Esophagus muscularis mucosa (tissue), 4 donors: Measurements from ENCODE around the gene TRDN. TPM values are rescaled to one million over a fixed set of nuclear protein-coding genes. Genes with fewer than 3 reads are reported as not detected.

Experiments used
- DNase-seq: peaks from one replicate; pipeline ENCODE4 v3.0.0-alpha.2; 2017; ENCODE audit errors: extremely low spot score
- H3K27ac ChIP-seq, 4 donors: fragments of 200-600 bp; sonication (generic); replicated peaks in 1 of 4; 1 replicate in 3 of 4; 2 replicates in 1 of 4; pipeline ENCODE4 v1.5.1; 2016 to 2019; ENCODE audit warnings: mild to moderate bottlenecking in 1 of 4
- H3K27me3 ChIP-seq, 4 donors: fragments of 200-600 bp; sonication (generic); one replicate each; pipeline versions ENCODE4 v1.5.1 to v1.6.0; 2016 to 2019
- H3K36me3 ChIP-seq, 4 donors: fragments of 200-600 bp; sonication (generic); one replicate each; pipeline ENCODE4 v1.5.1; 2016 to 2019
- H3K4me1 ChIP-seq, 4 donors: fragments of 200-600 bp; sonication (generic); one replicate each; pipeline ENCODE4 v1.5.1; 2016 to 2019
- H3K4me3 ChIP-seq, 4 donors: fragments of 200-600 bp; sonication (generic); 1 replicate in 2 of 4; 2 replicates in 2 of 4; pipeline ENCODE4 v1.5.1; 2016 to 2019; ENCODE audit warnings: mild to moderate bottlenecking in 4 of 4, moderate library complexity in 1 of 4
- H3K9me3 ChIP-seq, 4 donors: fragments of 200-600 bp; sonication (generic); 1 replicate in 3 of 4; 2 replicates in 1 of 4; pipeline ENCODE4 v1.5.1; 2016 to 2019
- EP300 ChIP-seq: sonication (generic); formaldehyde crosslinking; IDR thresholded peaks from one replicate; pipeline ENCODE4 v1.6.1; 2017; ENCODE audit warnings: antibody characterized with exemption
- POLR2A ChIP-seq: fragments of 450-650 bp; IDR thresholded peaks from one replicate; pipeline ENCODE4 v1.6.1; 2017; ENCODE audit warnings: antibody characterized with exemption, moderate library complexity, mild to moderate bottlenecking, low read depth
- POLR2AphosphoS5 ChIP-seq, 2 donors: sonication (generic); formaldehyde crosslinking; IDR thresholded peaks; one replicate each; pipeline ENCODE4 v1.6.1; 2017; ENCODE audit warnings: antibody characterized with exemption in 2 of 2
- WGBS: methylation state at CpG from one replicate; pipeline ENCODE4 v1.1.5; 2018; 5-methylcytosine and 5-hydroxymethylcytosine counted together
- intact Hi-C: fragments of 100-400 bp; cut with DNase I; formaldehyde crosslinking; loops from one replicate; pipeline ENCODE4 v1.15.1; 2023
- total RNA-seq, 4 donors: library from RNA; depleted of rRNA; stranded (reverse); fragments of >200 nt; gene quantifications; one replicate each; pipeline versions ENCODE4 v1.1.0 to v1.2.1, GENCODE V29; 2016
- TF ChIP-seq, protein P1 (sequence below), 3 experiments: fragments of 200-600 bp in 2 of 3; fragments of 450-650 bp in 1 of 3; sonication (generic) in 2 of 3; IDR thresholded peaks; one replicate each; pipeline ENCODE4 v1.5.1; 2017 to 2019; ENCODE audit warnings: antibody characterized with exemption in 3 of 3, mild to moderate bottlenecking in 2 of 3, moderate library complexity in 1 of 3

The TRDN gene
- total RNA-seq = not detected

- H3K27ac ChIP-seq = no peak within 1 kb of the TSS
- WGBS = 59% methylated on average over 3 of the region's 3 CpGs
- no peaks in the 10 kb centered on the region for H3K4me1 ChIP-seq
- H3K27me3 ChIP-seq = no peaks in the 10 kb centered on the region
- H3K36me3 ChIP-seq = no peaks in the 10 kb centered on the region
- H3K4me3 ChIP-seq = no peak within 1 kb of the TSS
- DNase-seq = no peak
- H3K9me3 ChIP-seq = no peaks in the 10 kb centered on the region
- TF ChIP-seq POLR2AphosphoS5 (IDR thresholded peaks at IDR 0.05) (no peak), EP300 (no peak), POLR2A (no peak)
- TF ChIP-seq, protein P1, sequence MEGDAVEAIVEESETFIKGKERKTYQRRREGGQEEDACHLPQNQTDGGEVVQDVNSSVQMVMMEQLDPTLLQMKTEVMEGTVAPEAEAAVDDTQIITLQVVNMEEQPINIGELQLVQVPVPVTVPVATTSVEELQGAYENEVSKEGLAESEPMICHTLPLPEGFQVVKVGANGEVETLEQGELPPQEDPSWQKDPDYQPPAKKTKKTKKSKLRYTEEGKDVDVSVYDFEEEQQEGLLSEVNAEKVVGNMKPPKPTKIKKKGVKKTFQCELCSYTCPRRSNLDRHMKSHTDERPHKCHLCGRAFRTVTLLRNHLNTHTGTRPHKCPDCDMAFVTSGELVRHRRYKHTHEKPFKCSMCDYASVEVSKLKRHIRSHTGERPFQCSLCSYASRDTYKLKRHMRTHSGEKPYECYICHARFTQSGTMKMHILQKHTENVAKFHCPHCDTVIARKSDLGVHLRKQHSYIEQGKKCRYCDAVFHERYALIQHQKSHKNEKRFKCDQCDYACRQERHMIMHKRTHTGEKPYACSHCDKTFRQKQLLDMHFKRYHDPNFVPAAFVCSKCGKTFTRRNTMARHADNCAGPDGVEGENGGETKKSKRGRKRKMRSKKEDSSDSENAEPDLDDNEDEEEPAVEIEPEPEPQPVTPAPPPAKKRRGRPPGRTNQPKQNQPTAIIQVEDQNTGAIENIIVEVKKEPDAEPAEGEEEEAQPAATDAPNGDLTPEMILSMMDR (IDR thresholded peaks at IDR 0.05) = no peak
- intact Hi-C loops = no loop called here
Measured at GRCh38 chr6:123636782-123637181, at the start of gene TRDN. Gene TRDN, minus strand, starts transcription at chr6:123636950. Its CDS starts 175 bp downstream, at chr6:123636775.

DNA sequence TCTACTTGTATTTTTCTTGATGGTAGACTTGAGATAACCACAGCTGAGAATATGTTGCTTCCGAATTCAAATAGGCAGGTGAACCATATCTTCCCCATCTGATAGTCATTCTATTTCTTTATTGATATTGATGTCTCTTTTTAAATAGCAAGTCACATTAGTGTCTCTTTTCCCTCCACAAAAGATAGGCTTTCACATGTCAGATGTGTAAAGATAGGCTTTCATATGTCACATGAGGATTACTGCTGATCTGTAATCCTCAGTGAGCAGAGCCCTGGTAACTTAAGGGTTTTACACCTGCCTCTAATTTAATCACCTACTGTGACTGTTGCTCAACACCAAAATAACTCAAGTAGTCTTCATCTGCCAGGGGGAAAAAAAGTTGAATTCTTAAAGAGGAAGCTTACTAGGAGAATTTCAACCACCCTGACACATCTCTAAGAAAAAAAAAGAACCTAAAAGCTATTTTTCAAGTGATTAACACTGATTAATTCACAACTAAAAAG, 45.3 kb upstream of the TRDN start:
- no peaks in the 10 kb centered on the region for H3K27me3 ChIP-seq
- H3K27ac ChIP-seq = no peak overlapping the region
- 91% methylated on average over 1 of the region's 1 CpG for WGBS
- no peak for DNase-seq
- intact Hi-C loops = no loop called here
- no peak overlapping the region for H3K4me3 ChIP-seq
- H3K36me3 ChIP-seq = no peaks in the 10 kb centered on the region
- no peaks in the 10 kb centered on the region for H3K4me1 ChIP-seq
- no peaks in the 10 kb centered on the region for H3K9me3 ChIP-seq
- no peak for TF ChIP-seq POLR2A

DNA sequence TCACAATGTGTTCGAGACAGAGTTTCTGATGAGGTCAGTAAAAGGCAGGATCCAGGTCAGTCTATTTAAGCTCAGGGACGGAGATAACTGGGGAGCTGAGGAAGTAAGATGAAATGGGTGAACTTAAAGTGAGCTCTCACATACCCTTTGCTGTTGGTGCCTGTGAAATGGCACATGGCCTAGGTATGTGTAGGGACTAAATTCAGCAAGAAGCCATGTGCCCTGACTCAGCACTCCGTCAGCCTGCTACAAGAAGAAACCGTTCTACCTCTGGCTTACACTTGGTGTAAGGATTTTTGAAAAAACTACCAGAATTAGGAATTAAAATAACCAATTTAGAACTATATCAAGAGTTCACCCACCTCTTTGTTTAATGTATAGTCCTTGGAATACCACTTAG, 41.1 kb upstream of the TRDN start:
- no peaks in the 10 kb centered on the region for H3K4me1 ChIP-seq
- TF ChIP-seq POLR2AphosphoS5 (IDR thresholded peaks at IDR 0.05) (no peak), POLR2A (no peak), EP300 (no peak)
- TF ChIP-seq, protein P1 (IDR thresholded peaks at IDR 0.05) = no peak
- H3K4me3 ChIP-seq = no peak overlapping the region
- H3K27ac ChIP-seq = no peak overlapping the region
- no peaks in the 10 kb centered on the region for H3K36me3 ChIP-seq
- no peaks in the 10 kb centered on the region for H3K9me3 ChIP-seq
- intact Hi-C loops = no loop called here
- no peaks in the 10 kb centered on the region for H3K27me3 ChIP-seq
- WGBS = 82% methylated on average over 4 of the region's 4 CpGs
- DNase-seq = no peak

DNA sequence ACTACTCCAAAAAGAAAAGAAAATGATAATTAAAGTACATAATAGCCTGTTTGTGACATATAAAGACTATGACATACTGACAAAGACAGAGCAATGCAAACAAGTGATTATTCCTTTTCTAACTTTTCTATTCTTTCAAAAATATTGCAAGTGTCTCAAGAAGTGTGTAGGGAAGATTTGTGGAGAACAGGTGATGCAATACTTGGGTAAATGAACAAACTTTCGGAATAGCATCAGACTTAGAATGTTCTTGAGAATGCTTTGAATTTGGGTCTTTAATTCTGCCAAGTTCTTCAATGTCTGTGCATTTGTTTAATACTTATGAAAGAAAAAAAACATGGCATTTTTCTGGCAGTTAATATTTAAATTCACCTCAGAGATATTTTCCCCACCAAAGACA, 40.0 kb upstream of the TRDN start:
- Histone ChIP-seq H3K27me3 (no peaks in the 10 kb centered on the region), H3K27ac (no peak overlapping the region), H3K36me3 (no peaks in the 10 kb centered on the region), H3K4me1 (no peaks in the 10 kb centered on the region), H3K9me3 (no peaks in the 10 kb centered on the region), H3K4me3 (no peak overlapping the region)
- TF ChIP-seq EP300 = no peak
- TF ChIP-seq, protein P1 (IDR thresholded peaks at IDR 0.05) = no peak
- TF ChIP-seq POLR2A = no peak
- no peak for TF ChIP-seq POLR2AphosphoS5 (IDR thresholded peaks at IDR 0.05)
- no peak for DNase-seq
- intact Hi-C loops = no loop called here
- WGBS = 94% methylated on average over 1 of the region's 1 CpG

GRCh38 chr6:123668965-123669591, 32.3 kb upstream of the TRDN start:
- Histone ChIP-seq H3K9me3 (no peaks in the 10 kb centered on the region), H3K4me3 (no peak overlapping the region), H3K27ac (no peak overlapping the region), H3K27me3 (no peaks in the 10 kb centered on the region), H3K36me3 (no peaks in the 10 kb centered on the region), H3K4me1 (no peaks in the 10 kb centered on the region)
- intact Hi-C loops = no loop called here
- WGBS = 77% methylated on average over 3 of the region's 3 CpGs
- DNase-seq = no peak
- no peak for TF ChIP-seq POLR2A
- no peak for TF ChIP-seq EP300
- TF ChIP-seq, protein P1 (IDR thresholded peaks at IDR 0.05) = no peak
- TF ChIP-seq POLR2AphosphoS5 (IDR thresholded peaks at IDR 0.05) = no peak
